ENCODE data around the gene LGALS4.

GRCh38 chr19:38849860-38850435, 37.2 kb upstream of the LGALS4 start, which contains the start of gene HNRNPL:
- TF ChIP-seq CTCF (IDR thresholded peaks at IDR 0.05) (peak; percentile 43 to 58 (median 48)), POLR2AphosphoS5 (IDR thresholded peaks at IDR 0.05) (peak; percentile 95 to 99 (median 97)), POLR2A (IDR thresholded peaks at IDR 0.05) (peak; percentile 89)
